ACHN (cell line): ENCODE results near the gene RFX8.
"Not testable (repeated sequence)": the region's sequence is repeated elsewhere in the genome, so short reads cannot be mapped to it uniquely, and the experiment has no call there.

ENCODE experiments used
- DNase-seq: peaks from one replicate; pipeline ENCODE4 v3.0.0-alpha.2; 2015
- in situ Hi-C: cut with HindIII; loops from 2 replicates; pipeline ENCODE4 v1.10.0; 2017; ENCODE audit warnings: low sequenced_read_pairs, low pct_ligation_motif_present, low pct_unique_long_range_greater_than_20kb

Gene RFX8

DNA sequence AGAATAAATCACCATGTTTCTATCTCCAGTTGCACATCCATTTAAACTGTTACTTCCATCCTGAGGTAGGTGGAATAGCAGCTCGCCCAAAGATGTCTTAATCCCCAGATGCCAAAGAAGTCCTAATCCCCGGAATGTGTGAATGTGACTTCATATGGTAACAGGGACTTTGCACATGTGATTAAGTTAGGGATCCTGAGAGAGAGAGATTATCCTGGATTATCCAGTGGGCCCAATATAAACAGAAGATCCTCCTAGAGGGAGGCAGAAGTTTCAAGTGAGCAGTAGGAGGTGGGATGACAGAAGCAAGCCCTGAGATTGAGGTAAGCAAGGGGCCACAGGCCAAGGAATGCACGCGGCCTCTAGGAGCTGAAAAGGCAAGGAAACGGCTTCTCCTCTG lies 107.4 kb downstream of the RFX8 start:
- in situ Hi-C loops, result no loop called here
- no peak for DNase-seq

DNA sequence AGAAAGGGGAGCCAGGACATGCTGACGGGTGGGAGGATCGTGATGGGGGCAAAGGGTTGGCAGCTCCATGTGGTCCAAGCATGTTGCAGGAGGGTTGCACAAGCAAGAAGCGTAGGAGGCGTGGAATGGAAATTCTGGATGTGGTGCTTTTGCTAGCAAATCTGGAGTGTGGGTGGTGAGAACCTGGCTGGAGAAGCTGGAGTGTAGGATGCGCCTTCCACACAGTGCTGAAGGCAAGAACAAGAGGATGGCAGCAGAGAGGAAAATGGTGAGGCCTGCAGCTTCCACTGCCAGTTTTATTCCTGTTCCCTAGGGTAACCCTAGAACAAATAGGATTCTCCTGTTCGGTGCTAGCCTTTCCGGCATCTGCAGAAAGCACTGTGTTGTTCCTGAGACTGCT lies 110.0 kb downstream of the RFX8 start:
- DNase-seq, result no peak
- in situ Hi-C loops, result no loop called here

DNA sequence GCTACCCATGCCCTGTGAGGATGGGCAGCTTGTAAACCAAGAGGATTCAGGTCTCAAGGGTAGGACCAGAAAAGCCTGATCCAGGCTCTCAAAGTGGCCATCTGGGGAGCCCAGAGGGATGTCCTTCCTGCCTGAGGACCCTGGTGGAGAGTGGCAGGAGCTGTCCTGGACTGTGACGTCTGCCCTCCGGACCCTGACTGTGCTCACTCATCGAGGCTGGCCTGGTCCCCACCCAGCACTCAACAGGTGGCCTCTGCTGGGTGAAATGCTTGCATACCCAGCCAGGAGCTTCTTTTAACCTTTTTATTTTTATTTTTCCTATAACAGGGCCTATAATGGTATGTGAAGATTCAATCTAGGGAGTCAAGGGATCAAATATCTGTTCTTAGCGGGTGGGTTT lies 112.1 kb downstream of the RFX8 start:
- no peak for DNase-seq
- in situ Hi-C loops, result no loop called here

DNA sequence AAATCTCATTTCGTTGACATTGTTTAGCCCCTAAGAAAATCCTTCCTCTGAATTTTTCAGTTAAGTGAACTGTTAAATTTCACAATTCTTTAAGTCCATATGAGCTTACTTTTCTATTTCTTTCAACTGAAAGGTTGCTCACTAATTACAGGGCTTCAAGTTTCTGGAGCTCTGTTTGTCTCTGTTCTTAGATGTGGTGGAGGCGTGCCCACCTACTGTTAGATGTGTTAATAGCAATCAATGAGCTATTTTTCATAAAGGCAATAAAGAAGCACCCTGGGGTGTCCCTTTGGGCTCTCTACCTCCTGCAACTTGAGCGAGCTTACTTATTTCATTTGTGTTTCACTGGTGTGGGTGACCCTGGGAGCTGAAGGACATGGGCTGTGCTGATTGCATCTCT lies 112.6 kb downstream of the RFX8 start:
- in situ Hi-C loops, result no loop called here
- no peak for DNase-seq

DNA sequence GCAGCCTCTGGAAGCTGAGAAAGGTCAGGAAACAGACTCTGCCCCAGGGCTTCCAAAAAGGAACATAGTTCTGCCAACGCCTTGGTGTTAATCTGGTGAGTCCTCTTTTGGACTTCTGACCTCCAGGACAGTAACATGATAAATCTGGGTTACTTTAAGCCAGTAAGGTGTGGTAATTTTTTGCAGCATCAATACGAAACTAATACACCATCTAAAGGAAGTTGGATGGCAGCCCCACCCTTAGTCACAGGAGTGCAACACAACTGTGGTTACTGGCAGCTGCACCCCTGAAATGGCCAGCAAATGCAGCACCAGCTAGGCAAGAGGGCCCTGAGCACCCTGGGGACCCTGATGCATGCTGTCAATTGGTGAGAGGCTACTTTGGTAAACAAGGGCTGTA lies 113.4 kb downstream of the RFX8 start:
- DNase-seq, result no peak
- in situ Hi-C loops, result no loop called here

DNA sequence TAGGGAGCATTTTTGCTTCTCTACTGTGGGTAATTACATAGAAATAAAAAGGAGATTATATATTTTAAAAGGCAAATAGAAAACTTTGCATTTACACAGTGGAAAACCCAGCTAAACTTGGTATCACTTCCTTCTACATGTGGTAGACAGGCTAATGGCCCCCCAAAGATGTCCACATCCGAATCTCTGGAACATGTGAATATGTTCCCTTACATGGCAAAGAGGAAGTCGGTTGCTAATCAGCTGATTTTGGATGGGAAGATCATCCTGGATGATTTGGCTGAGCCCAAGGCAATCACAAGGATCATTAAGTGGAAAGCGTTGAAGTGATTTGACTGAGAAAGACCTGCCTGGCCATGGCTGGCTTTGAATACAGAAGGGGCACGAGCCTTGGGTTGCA lies 113.8 kb downstream of the RFX8 start:
- no peak for DNase-seq
- in situ Hi-C loops, result no loop called here

DNA sequence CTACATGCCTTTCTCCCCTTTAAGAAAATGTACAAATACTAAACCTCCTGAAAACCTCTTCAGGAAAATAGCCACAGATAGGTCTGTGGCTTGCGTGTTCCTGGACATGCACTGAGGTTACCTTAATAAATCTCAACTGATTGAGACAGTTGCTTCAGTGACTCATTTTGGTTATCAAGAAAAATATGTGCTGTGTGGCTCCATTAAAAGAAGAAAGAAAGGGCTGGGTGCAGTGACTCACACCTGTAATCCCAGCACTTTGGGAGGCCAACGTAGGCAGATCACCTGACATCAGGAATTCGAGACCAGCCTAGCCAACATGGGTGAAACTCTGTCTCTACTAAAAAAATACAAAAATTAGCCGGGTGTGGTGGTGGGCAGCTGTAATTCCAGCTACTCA lies 114.7 kb downstream of the RFX8 start:
- in situ Hi-C loops, result no loop called here
- no peak for DNase-seq

DNA sequence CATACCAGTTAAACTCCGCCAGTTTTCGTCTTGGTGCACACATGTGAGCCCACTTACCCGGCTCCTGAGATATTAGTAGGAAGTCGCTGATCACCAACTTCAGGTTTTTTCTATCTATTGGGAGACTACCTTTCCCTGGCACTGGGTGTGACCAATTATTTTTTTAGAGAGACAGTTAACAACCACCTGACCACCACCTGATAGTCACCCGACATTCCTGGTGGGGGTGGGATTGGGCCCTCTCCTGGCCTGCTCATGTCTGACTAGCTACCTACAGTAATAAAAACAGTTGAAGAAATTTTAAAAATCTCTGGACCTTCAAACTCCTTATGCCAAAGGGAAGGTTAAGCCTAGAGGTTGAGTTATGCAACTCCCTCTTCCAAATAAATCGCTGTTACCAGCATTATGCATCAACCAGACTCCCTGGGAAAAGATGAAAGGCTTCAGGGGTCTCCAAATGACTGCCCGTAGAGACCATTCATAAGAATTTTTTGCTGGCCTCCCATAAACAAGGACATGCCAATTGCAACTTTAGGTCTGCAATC lies 115.4 kb downstream of the RFX8 start:
- in situ Hi-C loops, result no loop called here
- no peak for DNase-seq

DNA sequence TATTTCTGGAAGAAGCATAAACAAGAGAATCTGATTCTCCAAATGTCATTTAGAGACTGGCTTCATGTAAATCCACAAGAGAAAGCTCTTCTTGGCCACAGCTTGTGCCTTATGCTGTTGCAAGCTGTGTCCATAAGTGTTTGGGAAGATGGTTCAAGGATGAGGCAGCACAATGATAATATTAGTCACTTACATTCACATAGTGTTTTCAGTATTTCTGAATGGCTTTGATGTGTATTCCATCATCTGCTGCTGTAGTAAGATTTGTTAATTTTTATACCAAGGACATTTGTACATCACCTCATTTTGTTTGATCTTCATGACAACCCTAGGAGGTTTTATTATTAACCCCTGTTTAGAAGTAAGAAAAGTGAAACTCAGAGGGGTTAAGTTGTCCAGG lies 117.5 kb downstream of the RFX8 start:
- no peak for DNase-seq
- in situ Hi-C loops, result no loop called here

DNA sequence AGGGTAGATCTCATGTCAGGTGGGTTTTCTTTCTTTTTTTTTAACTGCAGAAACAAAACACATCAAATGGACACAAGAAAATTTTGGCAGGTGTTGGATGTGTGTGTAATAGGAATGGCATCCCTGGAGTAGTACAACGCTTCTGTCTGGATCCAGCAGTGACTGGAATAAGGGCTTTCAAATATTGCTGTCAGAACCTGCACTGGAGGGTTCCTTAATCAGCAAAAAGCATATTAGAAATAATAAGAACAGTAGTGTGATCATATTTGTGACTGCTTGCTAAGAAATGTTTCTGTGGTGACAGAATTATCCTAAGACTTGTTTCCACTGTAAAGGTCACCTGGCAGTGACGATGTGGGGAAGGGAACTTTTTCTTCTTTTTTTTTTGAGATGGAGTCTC lies 118.4 kb downstream of the RFX8 start:
- in situ Hi-C loops, result no loop called here
- no peak for DNase-seq

DNA sequence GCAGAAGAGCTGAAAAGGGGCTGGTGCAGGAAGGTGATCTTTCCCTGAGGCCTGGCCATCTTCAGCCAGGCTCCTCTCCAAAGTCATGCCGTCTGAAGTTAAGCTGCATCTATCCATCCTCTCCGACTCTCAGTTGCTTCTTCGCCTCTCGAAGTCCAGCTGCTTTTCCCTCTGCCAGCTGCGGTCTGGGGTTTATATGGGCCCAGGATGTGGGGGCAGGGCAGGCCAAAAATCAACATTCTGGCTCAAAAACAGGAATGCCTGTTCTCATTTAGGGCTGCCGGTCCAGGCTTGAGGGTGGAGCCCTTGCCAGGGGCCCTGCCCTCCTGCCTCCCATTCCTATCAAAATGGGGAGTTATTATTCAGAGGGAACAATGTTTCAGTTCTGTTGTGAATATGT lies 118.9 kb downstream of the RFX8 start:
- no peak for DNase-seq
- in situ Hi-C loops, result no loop called here

DNA sequence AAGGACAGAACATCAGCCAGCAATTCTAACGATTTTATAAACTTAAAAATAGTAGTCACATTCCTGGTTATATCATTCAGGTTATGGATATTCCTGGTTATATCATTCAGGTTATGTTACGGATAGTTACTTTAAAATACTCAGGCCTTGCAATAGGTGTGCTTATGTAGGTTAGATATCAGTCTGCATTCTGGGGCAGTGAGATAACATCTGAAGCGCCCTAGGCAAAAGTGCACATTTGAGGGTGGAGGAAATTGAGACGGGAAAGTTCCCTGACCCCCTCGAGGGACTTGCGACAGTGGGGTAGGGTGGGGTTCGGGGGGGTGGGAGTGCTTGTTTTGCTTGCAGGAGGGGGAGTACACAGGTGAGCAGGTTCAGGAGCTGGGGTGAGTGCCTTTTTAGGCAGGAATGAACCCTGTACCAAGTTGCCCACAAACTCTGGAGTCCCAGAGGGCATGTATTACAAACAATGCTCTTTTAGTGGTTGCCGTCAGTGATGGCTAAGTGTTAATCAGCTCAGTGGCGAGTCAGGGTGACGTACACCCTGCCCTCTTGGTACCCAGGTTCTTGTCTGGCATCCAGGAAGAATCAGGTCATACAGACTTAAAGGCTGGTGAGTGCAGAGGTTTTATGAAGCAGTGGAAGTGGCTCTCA lies 119.4 kb downstream of the RFX8 start:
- DNase-seq, result no peak
- in situ Hi-C loops, result no loop called here

DNA sequence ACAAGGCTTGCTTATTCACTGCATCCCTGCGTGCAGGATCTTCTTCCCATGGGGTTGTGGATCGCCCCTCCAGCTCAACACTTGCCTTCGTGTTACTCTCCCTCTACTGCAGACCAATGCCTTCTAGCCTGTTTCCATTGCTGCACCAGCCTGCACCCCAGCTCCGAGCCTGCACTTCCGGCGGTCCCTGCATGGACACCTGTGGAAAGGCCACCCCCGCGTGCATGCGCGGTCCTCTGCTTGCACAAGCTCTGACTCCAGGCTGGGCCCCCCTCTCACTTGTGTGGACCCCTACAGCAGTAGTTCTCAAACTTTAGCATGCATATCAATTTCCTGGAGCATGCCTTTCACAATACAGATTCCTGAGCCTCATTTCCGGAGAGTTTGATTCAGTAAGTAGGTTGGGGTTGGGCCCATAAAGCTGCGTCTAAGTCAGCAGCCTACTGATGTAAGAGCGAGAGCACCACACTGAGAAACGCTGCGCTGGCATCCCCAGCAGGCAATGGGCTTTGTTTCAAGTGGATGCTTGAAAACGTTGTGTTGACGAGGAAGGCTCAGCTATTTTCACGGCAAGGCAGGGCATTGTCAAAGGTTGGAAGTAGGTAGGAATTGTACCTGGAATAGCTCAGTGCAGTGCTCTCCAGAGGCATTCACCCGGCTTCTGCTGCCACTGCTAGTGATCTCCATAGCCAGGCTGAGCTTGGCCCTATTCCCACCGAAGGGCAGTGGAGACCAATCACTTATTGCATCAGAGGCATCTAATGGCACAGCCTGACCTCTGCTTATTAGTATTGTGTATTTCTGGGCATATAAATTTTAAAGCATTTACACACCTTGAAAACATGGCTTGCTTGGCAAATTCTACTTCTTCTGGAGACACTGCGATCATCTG lies 120.2 kb downstream of the RFX8 start:
- no peak for DNase-seq
- in situ Hi-C loops, result no loop called here

DNA sequence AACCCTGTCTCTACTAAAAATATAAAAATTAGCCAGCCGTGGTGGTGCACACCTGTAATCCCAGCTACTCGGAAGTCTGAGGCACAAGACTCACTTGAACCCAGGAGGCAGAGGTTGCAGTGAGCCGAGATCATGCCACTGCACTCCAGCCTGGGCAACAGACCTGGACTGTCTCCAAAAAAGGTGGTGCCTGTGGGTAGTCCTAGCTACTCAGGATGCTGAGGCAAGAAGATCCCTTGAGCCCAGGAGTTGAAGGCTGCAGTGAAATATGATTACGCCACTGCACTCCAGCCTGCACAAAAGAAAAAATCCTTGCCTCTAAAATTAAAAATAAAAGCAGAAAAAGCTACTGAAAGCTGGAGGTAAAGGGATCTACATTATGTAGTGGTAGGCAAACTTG lies 122.3 kb downstream of the RFX8 start:
- in situ Hi-C loops, DNase-seq: not testable (repeated sequence)

DNA sequence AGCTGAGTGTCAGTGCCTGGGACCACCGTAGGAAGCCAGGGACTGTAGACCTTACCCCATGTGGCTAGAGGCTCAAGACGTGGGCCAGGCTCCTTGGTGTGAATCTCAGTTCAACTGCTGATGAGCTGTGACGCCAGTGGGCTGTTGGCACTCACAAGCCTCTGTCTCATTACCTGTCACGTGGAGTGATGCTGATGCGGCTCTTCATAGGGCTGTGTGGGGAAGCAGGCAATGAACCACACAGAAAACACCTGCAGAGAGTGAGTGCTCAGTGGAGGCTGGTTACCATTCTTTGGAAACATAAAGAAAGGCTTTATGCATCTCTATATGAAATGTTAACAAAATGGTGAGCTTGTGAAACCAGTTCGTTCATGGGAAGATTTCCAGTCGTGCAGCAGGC lies 123.7 kb downstream of the RFX8 start:
- in situ Hi-C loops, result no loop called here
- no peak for DNase-seq

DNA sequence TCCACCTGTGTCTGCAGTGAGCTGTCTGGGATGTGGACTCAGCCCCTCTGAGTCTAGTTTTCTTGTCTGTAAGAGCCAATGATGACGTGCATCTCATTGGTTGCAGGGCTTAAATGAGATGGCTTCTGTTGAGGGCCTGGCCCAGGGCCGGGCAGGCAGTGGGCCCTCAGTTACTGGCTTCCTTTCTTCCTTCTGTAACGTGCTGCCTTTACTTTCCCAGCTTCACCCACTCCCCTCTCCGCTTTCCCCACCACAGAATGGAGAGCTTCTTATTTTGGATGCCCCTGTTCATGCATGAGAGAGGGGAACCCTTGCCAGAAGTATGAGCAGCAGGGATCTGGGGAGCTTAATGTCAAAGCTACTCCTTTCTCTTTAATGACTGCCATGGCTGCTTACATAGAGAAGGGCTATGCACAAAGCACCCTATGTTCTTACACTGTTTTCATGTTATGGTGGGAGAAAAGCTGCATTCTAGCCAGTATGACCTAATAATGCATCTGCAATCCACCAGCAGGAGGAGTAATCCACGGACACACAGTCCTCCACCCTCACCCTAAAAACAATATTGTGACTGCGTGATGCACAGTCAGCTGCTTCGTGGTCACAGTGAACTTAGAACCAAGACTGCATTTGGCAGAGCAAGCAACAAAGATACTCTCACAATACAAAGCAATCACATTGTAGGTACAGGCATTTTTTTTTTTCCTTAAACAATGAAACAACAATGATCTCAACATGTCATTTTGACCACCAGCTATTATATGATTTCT lies 124.8 kb downstream of the RFX8 start:
- in situ Hi-C loops, result no loop called here
- DNase-seq, result no peak

DNA sequence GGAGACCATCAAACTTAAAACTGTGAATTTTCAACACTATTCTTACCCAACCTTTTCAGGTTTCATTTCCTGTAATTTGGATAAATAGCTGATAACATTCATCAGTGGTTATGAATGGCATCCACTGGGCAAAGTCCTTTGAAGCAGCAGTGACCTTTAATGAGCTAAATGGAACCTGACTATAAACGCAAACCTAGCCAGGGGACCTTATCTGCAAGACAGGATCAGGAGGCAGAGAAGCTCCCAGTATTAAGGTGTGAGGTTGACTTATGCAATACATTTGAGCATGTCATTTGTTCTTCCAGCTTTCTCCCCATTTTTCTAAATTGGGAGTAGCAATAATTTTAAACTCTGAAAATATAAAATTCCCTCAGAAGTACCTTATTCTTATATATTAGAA lies 126.0 kb downstream of the RFX8 start:
- no peak for DNase-seq
- in situ Hi-C loops, result no loop called here
